Ovary (tissue), 3 donors: ENCODE data around the gene DCP1B.

Experiments
- EP300 ChIP-seq: sonication (generic); formaldehyde crosslinking; IDR thresholded peaks from one replicate; pipeline ENCODE4 v1.6.1; 2017; ENCODE audit warnings: antibody characterized with exemption
- POLR2A ChIP-seq: fragments of 450-650 bp; IDR thresholded peaks from one replicate; pipeline ENCODE4 v1.6.1; 2017; ENCODE audit warnings: antibody characterized with exemption, mild to moderate bottlenecking, moderate library complexity
- TF ChIP-seq, protein P1 (sequence below), 3 donors: fragments of 450-650 bp in 2 of 3; fragments of 200-600 bp in 1 of 3; IDR thresholded peaks; one replicate each; pipeline versions ENCODE4 v1.5.1 to v1.8.0; 2016 to 2022; ENCODE audit warnings: antibody characterized with exemption in 3 of 3, mild to moderate bottlenecking in 1 of 3
- donor health status: DM: no; HTN: no; CAD: no.

DNA sequence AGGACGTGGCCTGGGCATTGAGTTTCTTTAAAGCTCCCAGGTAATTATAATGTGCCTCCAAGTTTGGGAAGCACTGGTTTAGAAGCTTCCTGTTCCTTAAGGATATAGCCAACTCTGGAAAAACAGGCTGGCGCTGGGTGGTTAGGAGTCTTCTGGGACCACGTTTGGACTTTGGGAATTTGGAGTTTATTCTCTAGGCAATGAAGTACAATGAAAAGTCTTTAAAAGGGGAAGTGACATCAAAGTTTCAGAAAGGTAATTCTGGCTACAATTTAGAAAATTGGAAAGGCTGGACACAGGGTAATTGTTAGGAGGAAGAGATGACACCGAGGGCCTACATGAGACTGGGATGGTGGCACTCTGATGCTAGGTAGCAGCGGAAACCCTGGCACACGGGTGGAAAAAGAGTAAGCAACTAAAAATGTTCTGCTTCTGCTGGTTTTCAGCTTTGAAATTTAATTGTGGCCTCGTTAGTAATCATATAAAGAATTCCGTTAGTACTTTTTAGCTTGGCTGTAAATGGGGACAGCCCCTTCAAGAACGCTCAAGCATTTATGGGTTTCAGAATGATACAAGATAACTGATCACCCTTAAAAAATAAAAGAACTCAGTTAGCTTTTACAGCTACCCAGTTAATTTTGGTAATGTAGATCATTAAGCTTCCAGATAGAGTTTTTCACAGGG is 12.7 kb upstream of the DCP1B start:
- TF ChIP-seq, protein P1, sequence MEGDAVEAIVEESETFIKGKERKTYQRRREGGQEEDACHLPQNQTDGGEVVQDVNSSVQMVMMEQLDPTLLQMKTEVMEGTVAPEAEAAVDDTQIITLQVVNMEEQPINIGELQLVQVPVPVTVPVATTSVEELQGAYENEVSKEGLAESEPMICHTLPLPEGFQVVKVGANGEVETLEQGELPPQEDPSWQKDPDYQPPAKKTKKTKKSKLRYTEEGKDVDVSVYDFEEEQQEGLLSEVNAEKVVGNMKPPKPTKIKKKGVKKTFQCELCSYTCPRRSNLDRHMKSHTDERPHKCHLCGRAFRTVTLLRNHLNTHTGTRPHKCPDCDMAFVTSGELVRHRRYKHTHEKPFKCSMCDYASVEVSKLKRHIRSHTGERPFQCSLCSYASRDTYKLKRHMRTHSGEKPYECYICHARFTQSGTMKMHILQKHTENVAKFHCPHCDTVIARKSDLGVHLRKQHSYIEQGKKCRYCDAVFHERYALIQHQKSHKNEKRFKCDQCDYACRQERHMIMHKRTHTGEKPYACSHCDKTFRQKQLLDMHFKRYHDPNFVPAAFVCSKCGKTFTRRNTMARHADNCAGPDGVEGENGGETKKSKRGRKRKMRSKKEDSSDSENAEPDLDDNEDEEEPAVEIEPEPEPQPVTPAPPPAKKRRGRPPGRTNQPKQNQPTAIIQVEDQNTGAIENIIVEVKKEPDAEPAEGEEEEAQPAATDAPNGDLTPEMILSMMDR (IDR thresholded peaks at IDR 0.05) = no peak
- no peak for TF ChIP-seq EP300
- TF ChIP-seq POLR2A = no peak
